Upper lobe of left lung (tissue), 6 donors: ENCODE data around the gene RARB. TPM values are rescaled to one million over a fixed set of nuclear protein-coding genes. Genes with fewer than 3 reads are reported as not detected.

Experiments used
- ATAC-seq, 2 donors: fragments of 200-7000 bp; cut with Tn5 transposase; one replicate each; pipeline ENCODE4 v1.9.1; 2022; ENCODE audit warnings: mild to moderate bottlenecking in 2 of 2, moderate library complexity in 2 of 2; ENCODE audit not compliant: low FRiP score in 2 of 2
- DNase-seq, 2 donors: peaks; one replicate each; pipeline ENCODE4 v3.0.0-alpha.2; 2019 to 2020
- H3K27ac ChIP-seq, 4 donors: fragments of 200-600 bp; sonication (generic); one replicate each; pipeline ENCODE4 v1.5.1; 2016 to 2019
- H3K27me3 ChIP-seq, 4 donors: fragments of 200-600 bp; sonication (generic); one replicate each; pipeline ENCODE4 v1.5.1; 2017 to 2019
- H3K36me3 ChIP-seq, 4 donors: fragments of 200-600 bp; sonication (generic); one replicate each; pipeline ENCODE4 v1.5.1; 2016 to 2019
- H3K4me1 ChIP-seq, 4 donors: fragments of 200-600 bp; sonication (generic); one replicate each; pipeline ENCODE4 v1.5.1; 2018 to 2019
- H3K4me3 ChIP-seq, 4 donors: fragments of 200-600 bp; sonication (generic); one replicate each; pipeline ENCODE4 v1.5.1; 2017 to 2019; ENCODE audit warnings: mild to moderate bottlenecking in 2 of 4, moderate library complexity in 1 of 4
- H3K9me3 ChIP-seq, 4 donors: fragments of 200-600 bp; sonication (generic); one replicate each; pipeline ENCODE4 v1.5.1; 2018 to 2019
- CTCF ChIP-seq, 6 experiments: fragments of 450-650 bp in 4 of 6; fragments of 200-600 bp in 2 of 6; sonication (generic) in 2 of 6; IDR thresholded peaks; one replicate each; pipeline ENCODE4 v1.5.1; 2016 to 2019; ENCODE audit warnings: antibody characterized with exemption in 6 of 6
- EP300 ChIP-seq, 4 donors: sonication (generic); formaldehyde crosslinking; IDR thresholded peaks; one replicate each; pipeline ENCODE4 v1.5.1; 2017; ENCODE audit warnings: antibody characterized with exemption in 4 of 4, control low read depth in 2 of 4
- POLR2A ChIP-seq, 4 donors: fragments of 450-650 bp; IDR thresholded peaks; one replicate each; pipeline ENCODE4 v1.5.1; 2016 to 2017; ENCODE audit warnings: antibody characterized with exemption in 4 of 4, mild to moderate bottlenecking in 2 of 4
- POLR2AphosphoS5 ChIP-seq, 2 donors: sonication (generic); formaldehyde crosslinking; IDR thresholded peaks; one replicate each; pipeline ENCODE4 v1.5.1; 2017; ENCODE audit warnings: antibody characterized with exemption in 2 of 2
- WGBS, 2 donors: methylation state at CpG; one replicate each; pipeline ENCODE4 v1.1.5; 2017 to 2018; 5-methylcytosine and 5-hydroxymethylcytosine counted together
- total RNA-seq, 6 donors: library from RNA; depleted of rRNA in 4 of 6; stranded (reverse); fragments of >200 nt in 4 of 6; gene quantifications; one replicate each; pipeline versions ENCODE4 v1.1.0 to v1.2.1, GENCODE V29; 2016 to 2021
- donor health status: DM: no; HTN: no; CAD: no; lungs with moderate emphysema.
- donor health status: DM: no; HTN: yes; CAD: no; lungs with severe emphysema.

Gene RARB
- total RNA-seq, 6 donors from 2014 or later, result 3.9 to 15.4 (median 6.4) TPM

- Histone ChIP-seq H3K36me3 (no peaks in the 10 kb centered on the region), H3K4me1 (peaks cover 0 to 4% (median 0%) of the 10 kb centered on the region in 4 donors), H3K27ac (no peak overlapping the region), H3K9me3 (no peaks in the 10 kb centered on the region), H3K4me3 (no peak overlapping the region), H3K27me3 (no peaks in the 10 kb centered on the region)
- TF ChIP-seq POLR2AphosphoS5 (IDR thresholded peaks at IDR 0.05), result no peak
- TF ChIP-seq EP300 (IDR thresholded peaks at IDR 0.05), result no peak
- no peak for TF ChIP-seq POLR2A (IDR thresholded peaks at IDR 0.05)
- no peak for TF ChIP-seq CTCF (IDR thresholded peaks at IDR 0.05)
- no peak for DNase-seq
- 81 to 88% methylated on average over 5 of the region's 5 CpGs for WGBS, 2 donors
- ATAC-seq, result no peak
Measured at GRCh38 chr3:25540273-25540672, 112.2 kb downstream of the RARB start.

GRCh38 chr3:25542492-25543039, 114.5 kb downstream of the RARB start:
- DNase-seq, result no peak
- H3K36me3 ChIP-seq, result no peaks in the 10 kb centered on the region
- H3K4me3 ChIP-seq, result no peak overlapping the region
- no peaks in the 10 kb centered on the region for H3K27me3 ChIP-seq
- no peak for ATAC-seq
- H3K9me3 ChIP-seq, result no peaks in the 10 kb centered on the region
- H3K4me1 ChIP-seq, result peaks cover 0 to 4% (median 0%) of the 10 kb centered on the region in 4 donors
- TF ChIP-seq POLR2AphosphoS5 (IDR thresholded peaks at IDR 0.05), result peak in 1 of 2 donors; percentile 55
- TF ChIP-seq EP300 (IDR thresholded peaks at IDR 0.05), result no peak
- 39 to 57% methylated on average over 1 of the region's 1 CpG for WGBS, 2 donors
- H3K27ac ChIP-seq, result no peak overlapping the region

GRCh38 chr3:25547103-25547502, 119.0 kb downstream of the RARB start:
- H3K4me1 ChIP-seq, result peaks cover 0 to 2% (median 0%) of the 10 kb centered on the region in 4 donors
- H3K27ac ChIP-seq, result no peak overlapping the region
- no peaks in the 10 kb centered on the region for H3K27me3 ChIP-seq
- no peak for ATAC-seq
- WGBS, 2 donors, result 86 to 100% methylated on average over 1 of the region's 1 CpG
- no peaks in the 10 kb centered on the region for H3K9me3 ChIP-seq
- no peak for DNase-seq
- H3K4me3 ChIP-seq, result no peak overlapping the region
- TF ChIP-seq EP300 (IDR thresholded peaks at IDR 0.05) (no peak), POLR2A (IDR thresholded peaks at IDR 0.05) (no peak), POLR2AphosphoS5 (IDR thresholded peaks at IDR 0.05) (no peak), CTCF (IDR thresholded peaks at IDR 0.05) (no peak)
- no peaks in the 10 kb centered on the region for H3K36me3 ChIP-seq

- Histone ChIP-seq H3K9me3 (no peaks in the 10 kb centered on the region), H3K4me3 (no peak overlapping the region), H3K4me1 (no peaks in the 10 kb centered on the region), H3K36me3 (no peaks in the 10 kb centered on the region), H3K27me3 (no peaks in the 10 kb centered on the region), H3K27ac (no peak overlapping the region)
- ATAC-seq, result no peak
- TF ChIP-seq EP300 (IDR thresholded peaks at IDR 0.05) (no peak), POLR2A (IDR thresholded peaks at IDR 0.05) (no peak), CTCF (IDR thresholded peaks at IDR 0.05) (no peak), POLR2AphosphoS5 (IDR thresholded peaks at IDR 0.05) (no peak)
- DNase-seq, result no peak
- WGBS, 2 donors, result 19 to 29% methylated on average over 1 of the region's 1 CpG
Measured at GRCh38 chr3:25547943-25548674, 120.0 kb downstream of the RARB start.

- WGBS, 2 donors, result 64 to 67% methylated on average over 2 of the region's 2 CpGs
- H3K27me3 ChIP-seq, result no peaks in the 10 kb centered on the region
- no peaks in the 10 kb centered on the region for H3K9me3 ChIP-seq
- ATAC-seq (no peak), DNase-seq (no peak)
- no peak overlapping the region for H3K4me3 ChIP-seq
- no peak overlapping the region for H3K27ac ChIP-seq
- no peak for TF ChIP-seq POLR2A (IDR thresholded peaks at IDR 0.05)
- H3K4me1 ChIP-seq, result no peaks in the 10 kb centered on the region
- H3K36me3 ChIP-seq, result no peaks in the 10 kb centered on the region
Measured at GRCh38 chr3:25548836-25549235, 120.8 kb downstream of the RARB start.

GRCh38 chr3:25552251-25552650, 124.2 kb downstream of the RARB start:
- DNase-seq (no peak), ATAC-seq (no peak)
- no peak for TF ChIP-seq POLR2A (IDR thresholded peaks at IDR 0.05)
- TF ChIP-seq EP300 (IDR thresholded peaks at IDR 0.05), result no peak
- no peak for TF ChIP-seq POLR2AphosphoS5 (IDR thresholded peaks at IDR 0.05)
- TF ChIP-seq CTCF (IDR thresholded peaks at IDR 0.05), result no peak
- no peaks in the 10 kb centered on the region for H3K27me3 ChIP-seq
- 89 to 90% methylated on average over 3 of the region's 3 CpGs for WGBS, 2 donors
- H3K9me3 ChIP-seq, result no peaks in the 10 kb centered on the region
- no peak overlapping the region for H3K4me3 ChIP-seq
- H3K36me3 ChIP-seq, result no peaks in the 10 kb centered on the region
- H3K4me1 ChIP-seq, result peaks cover 7 to 21% (median 11%) of the 10 kb centered on the region in 4 donors
- no peak overlapping the region for H3K27ac ChIP-seq
